Panc1 (cell line): Measurements from ENCODE around the gene PRKACG. TPM values are rescaled to one million over a fixed set of nuclear protein-coding genes. Genes with fewer than 3 reads are reported as not detected.

Experiments
- ATAC-seq: fragments of 200-7000 bp; cut with Tn5 transposase; 2 replicates; pipeline ENCODE4 v1.9.1; 2020; ENCODE audit warnings: mild to moderate bottlenecking, moderate library complexity
- BruUV-seq: library from RNA; stranded (reverse); fragments of 400-500 nt; replicated peaks from 2 replicates; lab custom pipeline; 2021; lab: Mats Ljungman, UMichigan
- CTCF ChIA-PET: fragments of 300-600 bp; sonication (Branson Sonifier 250); formaldehyde crosslinking; loops from one replicate; lab custom pipeline; 2022; ENCODE audit warnings: antibody characterized with exemption; lab: Charles Lee
- POLR2A ChIA-PET: fragments of 300-600 bp; sonication (Branson Sonifier 250); formaldehyde crosslinking; loops from one replicate; lab custom pipeline; 2022; ENCODE audit warnings: antibody characterized with exemption; lab: Charles Lee
- DNase-seq: peaks from one replicate; pipeline ENCODE4 v3.0.0-alpha.2; 2010; ENCODE audit warnings: low read depth, low spot score
- H3K27ac ChIP-seq: 2 replicates; pipeline ENCODE4 v1.5.1; 2011; ENCODE audit warnings: mild to moderate bottlenecking, low read length, inconsistent platforms
- H3K27me3 ChIP-seq: fragments of 200-500 bp; sonication (Bioruptor generic); 2 replicates; pipeline ENCODE4 v1.6.0; 2014; ENCODE audit warnings: low read length, inconsistent platforms; ENCODE audit not compliant: control insufficient read depth, insufficient read depth
- H3K36me3 ChIP-seq: fragments of 200-500 bp; sonication (Bioruptor generic); 2 replicates; pipeline ENCODE4 v1.5.1; 2014; ENCODE audit warnings: inconsistent platforms, mild to moderate bottlenecking, low read length, moderate library complexity; ENCODE audit not compliant: control insufficient read depth, insufficient read depth
- H3K4me1 ChIP-seq: 2 replicates; pipeline ENCODE4 v1.5.1; 2011; ENCODE audit warnings: inconsistent platforms, mild to moderate bottlenecking, low read length, moderate library complexity; ENCODE audit not compliant: control insufficient read depth, insufficient read depth
- H3K4me3 ChIP-seq, 2 experiments: 2 replicates each; pipeline ENCODE4 v1.5.1; 2011 to 2012; ENCODE audit warnings: low read depth in 2 of 2, low read length in 2 of 2, mild to moderate bottlenecking in 2 of 2, inconsistent platforms in 1 of 2, moderate library complexity in 1 of 2
- H3K9me3 ChIP-seq: fragments of 200-500 bp; sonication (Bioruptor generic); 2 replicates; pipeline ENCODE4 v1.5.1; 2014; ENCODE audit warnings: low read depth, mild to moderate bottlenecking, inconsistent platforms, low read length, moderate library complexity; ENCODE audit not compliant: control insufficient read depth, insufficient read depth
- CTCF ChIP-seq: fragments of 450-650 bp; IDR thresholded peaks from 2 replicates; pipeline ENCODE4 v1.5.1; 2017; ENCODE audit warnings: mild to moderate bottlenecking
- POLR2AphosphoS5 ChIP-seq: IDR thresholded peaks from 2 replicates; pipeline ENCODE4 v1.6.1; 2012; ENCODE audit warnings: mild to moderate bottlenecking, low read depth, low read length, moderate library complexity
- REST ChIP-seq, 2 experiments: IDR thresholded peaks; 2 replicates each; pipeline ENCODE4 v1.6.1; 2011 to 2012; ENCODE audit warnings: low read depth in 2 of 2, control low read depth in 1 of 2, low read length in 1 of 2, mild to moderate bottlenecking in 1 of 2, moderate library complexity in 1 of 2; ENCODE audit not compliant: insufficient read depth in 1 of 2
- SIN3A ChIP-seq: IDR thresholded peaks from 2 replicates; pipeline ENCODE4 v1.6.1; 2012; ENCODE audit warnings: low read depth, mild to moderate bottlenecking, low read length, moderate library complexity, borderline replicate concordance; ENCODE audit not compliant: insufficient read depth
- TCF7L2 ChIP-seq: IDR thresholded peaks from 2 replicates; pipeline ENCODE4 v1.6.1; 2011; ENCODE audit warnings: mild to moderate bottlenecking, low read depth, low read length, inconsistent platforms
- in situ Hi-C: cut with HindIII; loops from 2 replicates; pipeline ENCODE4 v1.10.0; 2016; ENCODE audit warnings: low sequenced_read_pairs, low pct_unique_long_range_greater_than_20kb
- intact Hi-C: fragments of 100-400 bp; cut with micrococcal nuclease; formaldehyde crosslinking; loops from one replicate; pipeline ENCODE4 v1.10.0; 2022; ENCODE audit not compliant: unreplicated experiment
- total RNA-seq: library from RNA; stranded (reverse); gene quantifications from one replicate; pipeline ENCODE4 v1.2.1, GENCODE V29; 2021; ENCODE audit not compliant: unreplicated experiment

Gene PRKACG
- total RNA-seq, 1 experiment from 2014 or later = not detected

- no peaks in the 10 kb centered on the region for H3K36me3 ChIP-seq
- ATAC-seq (no peak), DNase-seq (no peak)
- in situ Hi-C loops = no loop called here
- POLR2A ChIA-PET = no interaction called here
- H3K4me3 ChIP-seq = no peak overlapping the region
- TF ChIP-seq REST (IDR thresholded peaks at IDR 0.05; ENCODE audit: insufficient read depth in 1 of 2, low read depth in 2 of 2, low read length in 1 of 2) = no peak
- TF ChIP-seq POLR2AphosphoS5 = no peak
- no peak for TF ChIP-seq SIN3A
- TF ChIP-seq TCF7L2 = no peak
- TF ChIP-seq CTCF = no peak
- no peaks in the 10 kb centered on the region for H3K9me3 ChIP-seq
- no peak overlapping the region for H3K27ac ChIP-seq
- no peaks in the 10 kb centered on the region; the same call in 1 of the 2 replicates for H3K27me3 ChIP-seq
- CTCF ChIA-PET = no interaction called here
- intact Hi-C loops = no loop called here
- no peaks in the 10 kb centered on the region for H3K4me1 ChIP-seq
- no TSS peak for BruUV-seq
Measured at GRCh38 chr9:69001921-69002320, 12.0 kb downstream of the PRKACG start.

- POLR2A ChIA-PET = no interaction called here
- peak; percentile 77 for TF ChIP-seq CTCF
- no peak for TF ChIP-seq POLR2AphosphoS5
- TF ChIP-seq TCF7L2 = no peak
- Histone ChIP-seq H3K4me3 (no peak overlapping the region), H3K4me1 (no peaks in the 10 kb centered on the region), H3K27ac (no peak overlapping the region), H3K36me3 (no peaks in the 10 kb centered on the region), H3K27me3 (no peaks in the 10 kb centered on the region), H3K9me3 (no peaks in the 10 kb centered on the region)
- ATAC-seq (peak; percentile 88), DNase-seq (peak; percentile 58)
- no TSS peak for BruUV-seq
- CTCF ChIA-PET = no interaction called here
- in situ Hi-C loops (no loop called here), intact Hi-C loops (loop anchor here (1.0 kb wide), 1 partner anchor 415 kb away; no protein-coding TSS in a partner anchor)
Measured at GRCh38 chr9:68999393-69000105, 14.4 kb downstream of the PRKACG start.
